Right atrium auricular region (tissue), 2 donors: ENCODE data around the gene SUCLG2. TPM values are rescaled to one million over a fixed set of nuclear protein-coding genes. Genes with fewer than 3 reads are reported as not detected.

Experiments
- DNase-seq: peaks from one replicate; pipeline ENCODE4 v3.0.0-alpha.2; 2019; ENCODE audit warnings: low spot score
- H3K27ac ChIP-seq, 2 donors: fragments of 200-600 bp; sonication (generic); 1 replicate in 1 of 2; 2 replicates in 1 of 2; pipeline ENCODE4 v1.5.1; 2016 to 2019
- H3K27me3 ChIP-seq, 2 donors: fragments of 200-600 bp; sonication (generic); one replicate each; pipeline versions ENCODE4 v1.5.1 to v1.6.0; 2017 to 2019
- H3K36me3 ChIP-seq: fragments of 200-600 bp; sonication (generic); one replicate; pipeline ENCODE4 v1.5.1; 2016
- H3K4me1 ChIP-seq, 2 donors: fragments of 200-600 bp; sonication (generic); one replicate each; pipeline versions ENCODE4 v1.5.1 to v1.6.0; 2017 to 2019
- H3K4me3 ChIP-seq, 2 donors: fragments of 200-600 bp; sonication (generic); 1 replicate in 1 of 2; 2 replicates in 1 of 2; pipeline ENCODE4 v1.5.1; 2017 to 2019; ENCODE audit warnings: mild to moderate bottlenecking in 1 of 2, moderate library complexity in 1 of 2
- H3K9me3 ChIP-seq, 2 donors: fragments of 200-600 bp; sonication (generic); one replicate each; pipeline ENCODE4 v1.5.1; 2019
- CTCF ChIP-seq, 2 donors: fragments of 200-600 bp; sonication (generic); IDR thresholded peaks; one replicate each; pipeline ENCODE4 v1.5.1; 2019; ENCODE audit warnings: antibody characterized with exemption in 2 of 2
- total RNA-seq, 2 donors: library from RNA; depleted of rRNA; stranded (reverse); fragments of >200 nt; gene quantifications; one replicate each; pipeline ENCODE4 v1.1.0, GENCODE V29; 2016

SUCLG2 gene
- total RNA-seq, 2 donors from 2014 or later: 39.0 to 81.5 TPM

GRCh38 chr3:67437789-67438188, 216.6 kb downstream of the SUCLG2 start:
- H3K4me3 ChIP-seq: no peak overlapping the region
- no peak for DNase-seq

GRCh38 chr3:67437090-67437489, 217.3 kb downstream of the SUCLG2 start:
- H3K4me3 ChIP-seq: no peak overlapping the region
- no peak for DNase-seq
- no peak overlapping the region for H3K27ac ChIP-seq
- TF ChIP-seq CTCF (IDR thresholded peaks at IDR 0.05): no peak
- no peaks in the 10 kb centered on the region for H3K9me3 ChIP-seq
- no peaks in the 10 kb centered on the region for H3K4me1 ChIP-seq
- H3K27me3 ChIP-seq: no peaks in the 10 kb centered on the region
- H3K36me3 ChIP-seq: no peaks in the 10 kb centered on the region

More at GRCh38 chr3:67437789-67438188, 216.6 kb downstream of the SUCLG2 start:
- H3K36me3 ChIP-seq: no peaks in the 10 kb centered on the region
- no peaks in the 10 kb centered on the region for H3K9me3 ChIP-seq
- H3K27me3 ChIP-seq: no peaks in the 10 kb centered on the region
- H3K27ac ChIP-seq: no peak overlapping the region
- no peaks in the 10 kb centered on the region for H3K4me1 ChIP-seq
- TF ChIP-seq CTCF (IDR thresholded peaks at IDR 0.05): no peak

- no peak for DNase-seq
- Histone ChIP-seq H3K4me3 (no peak overlapping the region), H3K9me3 (no peaks in the 10 kb centered on the region), H3K27ac (no peak overlapping the region), H3K4me1 (no peaks in the 10 kb centered on the region), H3K36me3 (no peaks in the 10 kb centered on the region), H3K27me3 (no peaks in the 10 kb centered on the region)
- no peak for TF ChIP-seq CTCF (IDR thresholded peaks at IDR 0.05)
Observed at GRCh38 chr3:67433109-67433508, 221.3 kb downstream of the SUCLG2 start.

- Histone ChIP-seq H3K9me3 (no peaks in the 10 kb centered on the region), H3K27me3 (no peaks in the 10 kb centered on the region), H3K4me1 (no peaks in the 10 kb centered on the region), H3K36me3 (no peaks in the 10 kb centered on the region), H3K27ac (no peak overlapping the region), H3K4me3 (no peak overlapping the region)
- no peak for TF ChIP-seq CTCF (IDR thresholded peaks at IDR 0.05)
- DNase-seq: no peak
Observed at GRCh38 chr3:67431887-67432286, 222.5 kb downstream of the SUCLG2 start.

- Histone ChIP-seq H3K4me3 (no peak overlapping the region), H3K4me1 (no peaks in the 10 kb centered on the region)
- no peak for TF ChIP-seq CTCF (IDR thresholded peaks at IDR 0.05)
Observed at GRCh38 chr3:67423722-67424121, 230.7 kb downstream of the SUCLG2 start.

GRCh38 chr3:67421912-67422311, 232.5 kb downstream of the SUCLG2 start:
- TF ChIP-seq CTCF (IDR thresholded peaks at IDR 0.05): no peak
- Histone ChIP-seq H3K36me3 (no peaks in the 10 kb centered on the region), H3K4me1 (no peaks in the 10 kb centered on the region), H3K9me3 (peaks cover 0 to 11% of the 10 kb centered on the region in 2 donors), H3K27ac (no peak overlapping the region), H3K27me3 (no peaks in the 10 kb centered on the region), H3K4me3 (no peak overlapping the region)
- no peak for DNase-seq

More at GRCh38 chr3:67423722-67424121, 230.7 kb downstream of the SUCLG2 start:
- no peaks in the 10 kb centered on the region for H3K36me3 ChIP-seq
- DNase-seq: no peak
- H3K27ac ChIP-seq: no peak overlapping the region
- no peaks in the 10 kb centered on the region for H3K27me3 ChIP-seq
- H3K9me3 ChIP-seq: peaks cover 0 to 11% of the 10 kb centered on the region in 2 donors
